ENCODE results near the gene DCC.

DNA sequence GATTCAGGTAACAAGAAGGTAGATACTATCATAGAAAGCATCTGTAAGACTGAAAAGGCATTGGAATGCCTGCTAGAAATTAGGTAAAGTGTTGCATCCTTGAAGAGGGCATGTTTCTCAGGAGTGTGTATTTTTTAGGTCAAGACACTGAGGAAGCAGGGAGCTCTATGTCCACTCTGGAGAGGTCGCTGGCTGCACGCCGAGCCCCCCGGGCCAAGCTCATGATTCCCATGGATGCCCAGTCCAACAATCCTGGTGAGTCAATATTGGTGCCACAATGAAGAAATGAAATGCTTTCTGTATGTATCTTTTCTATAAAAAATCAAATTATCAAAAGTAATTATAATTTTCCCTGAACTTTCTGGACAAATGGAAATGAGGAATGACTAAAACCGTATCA, 1127.8 kb downstream of the DCC start:
- TF ChIP-seq POLR2A (IDR thresholded peaks at IDR 0.05; ENCODE audit: low read length) (no peak), GATA1 (IDR thresholded peaks at IDR 0.05; ENCODE audit: low read depth, low read length) (no peak)
